ENCODE measurements around the gene RAPGEF3.

The RAPGEF3 gene

GRCh38 chr12:47736877-47737676, 21.6 kb downstream of the RAPGEF3 start:
- DNase-seq: no peak
- H3K36me3 ChIP-seq (ENCODE audit: control insufficient read depth, insufficient read depth, low read length): no peaks in the 10 kb centered on the region
- no peaks in the 10 kb centered on the region for H3K9me3 ChIP-seq (ENCODE audit: control insufficient read depth, low read length)
- peaks cover 18% of the 10 kb centered on the region for H3K4me1 ChIP-seq (ENCODE audit: control insufficient read depth, insufficient read depth, low read length, poor library complexity, severe bottlenecking)
- H3K27ac ChIP-seq (ENCODE audit: insufficient read depth, low read length, poor library complexity, severe bottlenecking): no peak overlapping the region
- H3K4me3 ChIP-seq (ENCODE audit: insufficient read depth, low read depth, low read length, poor library complexity, severe bottlenecking): no peak overlapping the region
- H3K27me3 ChIP-seq (replicated peaks; ENCODE audit: control insufficient read depth, insufficient read depth, low read length, poor library complexity, severe bottlenecking): no peaks in the 10 kb centered on the region

GRCh38 chr12:47736216-47736615, 22.5 kb downstream of the RAPGEF3 start:
- Histone ChIP-seq H3K36me3 (ENCODE audit: control insufficient read depth, insufficient read depth, low read length) (no peaks in the 10 kb centered on the region), H3K4me3 (ENCODE audit: insufficient read depth, low read depth, low read length, poor library complexity, severe bottlenecking) (no peak overlapping the region), H3K27me3 (replicated peaks; ENCODE audit: control insufficient read depth, insufficient read depth, low read length, poor library complexity, severe bottlenecking) (no peaks in the 10 kb centered on the region), H3K27ac (ENCODE audit: insufficient read depth, low read length, poor library complexity, severe bottlenecking) (no peak overlapping the region), H3K4me1 (ENCODE audit: control insufficient read depth, insufficient read depth, low read length, poor library complexity, severe bottlenecking) (peaks cover 10% of the 10 kb centered on the region), H3K9me3 (ENCODE audit: control insufficient read depth, low read length) (no peaks in the 10 kb centered on the region)
- DNase-seq: no peak

- no peak for DNase-seq
- no peak overlapping the region for H3K4me3 ChIP-seq (ENCODE audit: insufficient read depth, low read depth, low read length, poor library complexity, severe bottlenecking)
- no peaks in the 10 kb centered on the region for H3K9me3 ChIP-seq (ENCODE audit: control insufficient read depth, low read length)
- H3K27me3 ChIP-seq (replicated peaks; ENCODE audit: control insufficient read depth, insufficient read depth, low read length, poor library complexity, severe bottlenecking): no peaks in the 10 kb centered on the region
- H3K36me3 ChIP-seq (ENCODE audit: control insufficient read depth, insufficient read depth, low read length): no peaks in the 10 kb centered on the region
- H3K27ac ChIP-seq (ENCODE audit: insufficient read depth, low read length, poor library complexity, severe bottlenecking): no peak overlapping the region
- peaks cover 4% of the 10 kb centered on the region for H3K4me1 ChIP-seq (ENCODE audit: control insufficient read depth, insufficient read depth, low read length, poor library complexity, severe bottlenecking)
Measured at GRCh38 chr12:47735649-47736048, 23.0 kb downstream of the RAPGEF3 start.

GRCh38 chr12:47734725-47735480, 23.8 kb downstream of the RAPGEF3 start:
- no peak for DNase-seq
- H3K27ac ChIP-seq (ENCODE audit: insufficient read depth, low read length, poor library complexity, severe bottlenecking): no peak overlapping the region

GRCh38 chr12:47733142-47733541, 25.5 kb downstream of the RAPGEF3 start:
- DNase-seq: no peak
- Histone ChIP-seq H3K36me3 (ENCODE audit: control insufficient read depth, insufficient read depth, low read length) (no peaks in the 10 kb centered on the region), H3K4me3 (ENCODE audit: insufficient read depth, low read depth, low read length, poor library complexity, severe bottlenecking) (no peak overlapping the region), H3K27me3 (replicated peaks; ENCODE audit: control insufficient read depth, insufficient read depth, low read length, poor library complexity, severe bottlenecking) (no peaks in the 10 kb centered on the region), H3K4me1 (ENCODE audit: control insufficient read depth, insufficient read depth, low read length, poor library complexity, severe bottlenecking) (no peaks in the 10 kb centered on the region), H3K9me3 (ENCODE audit: control insufficient read depth, low read length) (no peaks in the 10 kb centered on the region), H3K27ac (ENCODE audit: insufficient read depth, low read length, poor library complexity, severe bottlenecking) (no peak overlapping the region)

More at GRCh38 chr12:47734725-47735480, 23.8 kb downstream of the RAPGEF3 start:
- Histone ChIP-seq H3K4me3 (ENCODE audit: insufficient read depth, low read depth, low read length, poor library complexity, severe bottlenecking) (no peak overlapping the region), H3K36me3 (ENCODE audit: control insufficient read depth, insufficient read depth, low read length) (no peaks in the 10 kb centered on the region), H3K27me3 (replicated peaks; ENCODE audit: control insufficient read depth, insufficient read depth, low read length, poor library complexity, severe bottlenecking) (no peaks in the 10 kb centered on the region), H3K4me1 (ENCODE audit: control insufficient read depth, insufficient read depth, low read length, poor library complexity, severe bottlenecking) (no peaks in the 10 kb centered on the region), H3K9me3 (ENCODE audit: control insufficient read depth, low read length) (no peaks in the 10 kb centered on the region)

- H3K4me3 ChIP-seq (ENCODE audit: insufficient read depth, low read depth, low read length, poor library complexity, severe bottlenecking): no peak overlapping the region
- no peaks in the 10 kb centered on the region for H3K27me3 ChIP-seq (replicated peaks; ENCODE audit: control insufficient read depth, insufficient read depth, low read length, poor library complexity, severe bottlenecking)
- no peaks in the 10 kb centered on the region for H3K9me3 ChIP-seq (ENCODE audit: control insufficient read depth, low read length)
- no peak for DNase-seq
- H3K4me1 ChIP-seq (ENCODE audit: control insufficient read depth, insufficient read depth, low read length, poor library complexity, severe bottlenecking): no peaks in the 10 kb centered on the region
- no peaks in the 10 kb centered on the region for H3K36me3 ChIP-seq (ENCODE audit: control insufficient read depth, insufficient read depth, low read length)
- H3K27ac ChIP-seq (ENCODE audit: insufficient read depth, low read length, poor library complexity, severe bottlenecking): no peak overlapping the region
Measured at GRCh38 chr12:47732504-47732903, 26.2 kb downstream of the RAPGEF3 start.

GRCh38 chr12:47731723-47732122, 27.0 kb downstream of the RAPGEF3 start:
- no peak for DNase-seq
- H3K4me1 ChIP-seq (ENCODE audit: control insufficient read depth, insufficient read depth, low read length, poor library complexity, severe bottlenecking): no peaks in the 10 kb centered on the region
- no peaks in the 10 kb centered on the region for H3K36me3 ChIP-seq (ENCODE audit: control insufficient read depth, insufficient read depth, low read length)
- H3K9me3 ChIP-seq (ENCODE audit: control insufficient read depth, low read length): no peaks in the 10 kb centered on the region
- no peak overlapping the region for H3K4me3 ChIP-seq (ENCODE audit: insufficient read depth, low read depth, low read length, poor library complexity, severe bottlenecking)
- no peak overlapping the region for H3K27ac ChIP-seq (ENCODE audit: insufficient read depth, low read length, poor library complexity, severe bottlenecking)
- no peaks in the 10 kb centered on the region for H3K27me3 ChIP-seq (replicated peaks; ENCODE audit: control insufficient read depth, insufficient read depth, low read length, poor library complexity, severe bottlenecking)

GRCh38 chr12:47730341-47730744, 28.3 kb downstream of the RAPGEF3 start:
- no peaks in the 10 kb centered on the region for H3K4me1 ChIP-seq (ENCODE audit: control insufficient read depth, insufficient read depth, low read length, poor library complexity, severe bottlenecking)
- no peaks in the 10 kb centered on the region for H3K9me3 ChIP-seq (ENCODE audit: control insufficient read depth, low read length)
- no peaks in the 10 kb centered on the region for H3K36me3 ChIP-seq (ENCODE audit: control insufficient read depth, insufficient read depth, low read length)
- H3K27me3 ChIP-seq (replicated peaks; ENCODE audit: control insufficient read depth, insufficient read depth, low read length, poor library complexity, severe bottlenecking): no peaks in the 10 kb centered on the region
- no peak overlapping the region for H3K27ac ChIP-seq (ENCODE audit: insufficient read depth, low read length, poor library complexity, severe bottlenecking)
- DNase-seq: no peak
- H3K4me3 ChIP-seq (ENCODE audit: insufficient read depth, low read depth, low read length, poor library complexity, severe bottlenecking): no peak overlapping the region

GRCh38 chr12:47729233-47729632, 29.4 kb downstream of the RAPGEF3 start:
- H3K9me3 ChIP-seq (ENCODE audit: control insufficient read depth, low read length): no peaks in the 10 kb centered on the region
- no peaks in the 10 kb centered on the region for H3K36me3 ChIP-seq (ENCODE audit: control insufficient read depth, insufficient read depth, low read length)
- no peaks in the 10 kb centered on the region for H3K27me3 ChIP-seq (replicated peaks; ENCODE audit: control insufficient read depth, insufficient read depth, low read length, poor library complexity, severe bottlenecking)
- no peak overlapping the region for H3K4me3 ChIP-seq (ENCODE audit: insufficient read depth, low read depth, low read length, poor library complexity, severe bottlenecking)
- no peak for DNase-seq
- H3K4me1 ChIP-seq (ENCODE audit: control insufficient read depth, insufficient read depth, low read length, poor library complexity, severe bottlenecking): no peaks in the 10 kb centered on the region
- no peak overlapping the region for H3K27ac ChIP-seq (ENCODE audit: insufficient read depth, low read length, poor library complexity, severe bottlenecking)

- Histone ChIP-seq H3K27ac (ENCODE audit: insufficient read depth, low read length, poor library complexity, severe bottlenecking) (no peak overlapping the region), H3K27me3 (replicated peaks; ENCODE audit: control insufficient read depth, insufficient read depth, low read length, poor library complexity, severe bottlenecking) (no peaks in the 10 kb centered on the region), H3K4me1 (ENCODE audit: control insufficient read depth, insufficient read depth, low read length, poor library complexity, severe bottlenecking) (peaks cover 6% of the 10 kb centered on the region), H3K4me3 (ENCODE audit: insufficient read depth, low read depth, low read length, poor library complexity, severe bottlenecking) (no peak overlapping the region), H3K36me3 (ENCODE audit: control insufficient read depth, insufficient read depth, low read length) (no peaks in the 10 kb centered on the region), H3K9me3 (ENCODE audit: control insufficient read depth, low read length) (no peaks in the 10 kb centered on the region)
- DNase-seq: no peak
Measured at GRCh38 chr12:47725893-47726292, 32.8 kb downstream of the RAPGEF3 start.

Data from effector memory CD4-positive, alpha-beta T cell (primary cell).